Right lobe of liver (tissue), 4 donors: Measurements from ENCODE around the gene POU2F3.

ENCODE experiments used
- POLR2A ChIP-seq: fragments of 450-650 bp; IDR thresholded peaks from one replicate; pipeline ENCODE4 v1.6.1; 2017; ENCODE audit warnings: antibody characterized with exemption, mild to moderate bottlenecking
- TF ChIP-seq, protein P1 (sequence below), 4 donors: fragments of 200-600 bp in 3 of 4; fragments of 450-650 bp in 1 of 4; IDR thresholded peaks; one replicate each; pipeline versions ENCODE4 v1.5.1 to v1.8.0; 2016 to 2022; ENCODE audit warnings: antibody characterized with exemption in 4 of 4, mild to moderate bottlenecking in 2 of 4
- donor health status: DM: no; HTN: no; CAD: no.
- donor health status: DM: no; HTN: no; CAD: no.
- donor health status: DM: no; HTN: yes; CAD: no.

DNA sequence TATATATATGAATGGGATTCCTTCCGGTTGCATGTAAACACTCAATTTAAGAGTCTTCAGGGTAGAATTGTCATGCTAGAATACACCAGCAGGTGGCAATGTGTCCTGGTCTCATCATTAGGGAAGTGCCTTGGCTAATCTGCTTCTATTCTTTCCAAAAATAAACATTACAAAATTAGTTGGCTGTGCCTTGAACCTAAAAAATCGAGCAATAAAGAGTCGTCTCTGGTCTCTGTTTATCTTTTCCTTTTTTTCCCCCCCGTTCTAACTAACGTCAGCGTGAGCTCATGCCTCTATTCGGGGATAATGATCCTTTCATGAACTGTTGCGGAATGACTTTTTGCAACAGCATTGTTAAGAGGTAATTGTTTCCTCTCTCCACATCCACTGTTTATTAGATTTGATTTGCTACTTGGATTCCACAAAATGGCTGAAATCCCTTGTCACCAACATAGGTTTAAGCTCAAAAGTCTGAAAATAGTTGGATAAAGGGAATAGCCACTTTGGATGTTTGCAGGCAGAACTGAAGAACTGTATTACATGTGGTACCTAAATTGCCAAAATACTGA is 95.0 kb downstream of the POU2F3 start:
- TF ChIP-seq POLR2A: peak; percentile 50
- TF ChIP-seq, protein P1, sequence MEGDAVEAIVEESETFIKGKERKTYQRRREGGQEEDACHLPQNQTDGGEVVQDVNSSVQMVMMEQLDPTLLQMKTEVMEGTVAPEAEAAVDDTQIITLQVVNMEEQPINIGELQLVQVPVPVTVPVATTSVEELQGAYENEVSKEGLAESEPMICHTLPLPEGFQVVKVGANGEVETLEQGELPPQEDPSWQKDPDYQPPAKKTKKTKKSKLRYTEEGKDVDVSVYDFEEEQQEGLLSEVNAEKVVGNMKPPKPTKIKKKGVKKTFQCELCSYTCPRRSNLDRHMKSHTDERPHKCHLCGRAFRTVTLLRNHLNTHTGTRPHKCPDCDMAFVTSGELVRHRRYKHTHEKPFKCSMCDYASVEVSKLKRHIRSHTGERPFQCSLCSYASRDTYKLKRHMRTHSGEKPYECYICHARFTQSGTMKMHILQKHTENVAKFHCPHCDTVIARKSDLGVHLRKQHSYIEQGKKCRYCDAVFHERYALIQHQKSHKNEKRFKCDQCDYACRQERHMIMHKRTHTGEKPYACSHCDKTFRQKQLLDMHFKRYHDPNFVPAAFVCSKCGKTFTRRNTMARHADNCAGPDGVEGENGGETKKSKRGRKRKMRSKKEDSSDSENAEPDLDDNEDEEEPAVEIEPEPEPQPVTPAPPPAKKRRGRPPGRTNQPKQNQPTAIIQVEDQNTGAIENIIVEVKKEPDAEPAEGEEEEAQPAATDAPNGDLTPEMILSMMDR (IDR thresholded peaks at IDR 0.05): peak; percentile 69 to 78 (median 73)
